K562 (cell line): Measurements from ENCODE around the gene SIDT2. TPM values are rescaled to one million over a fixed set of nuclear protein-coding genes. Genes with fewer than 3 reads are reported as not detected.
A peak's percentile ranks its signal among the peaks of the same experiment; 100 is the strongest.

Experiments
- ATAC-seq: fragments of 200-7000 bp; cut with Tn5 transposase; 3 replicates; pipeline ENCODE4 v1.9.1; 2020; ENCODE audit warnings: moderate library complexity
- BruUV-seq: library from RNA; stranded (reverse); fragments of 400-500 nt; replicated peaks from 2 replicates; lab custom pipeline; 2021; lab: Mats Ljungman, UMichigan
- CTCF ChIA-PET: fragments of 300-600 bp; formaldehyde crosslinking; extraction: SDS; loops from one replicate; lab custom pipeline; 2021; ENCODE audit warnings: low intra/inter-chr PET ratio; lab: Yijun Ruan, JAX
- POLR2A ChIA-PET: fragments of 300-600, 350-650 bp; sonication (Branson Sonifier 250); formaldehyde crosslinking; extraction: SDS; loops from one replicate; lab custom pipeline; 2021; ENCODE audit warnings: antibody characterized with exemption, inconsistent platforms; lab: Yijun Ruan, JAX
- DNase-seq, 4 experiments: peaks; one replicate each; pipeline versions ENCODE4 v3.0.0 to v3.0.0-alpha.2; 2011 to 2018; ENCODE audit warnings: low spot score in 3 of 4, mixed read lengths in 3 of 4; ENCODE audit errors: extremely low read depth in 1 of 4
- FAIRE-seq: peaks from 2 replicates; lab custom pipeline; 2011; peaks lifted over from hg19 to GRCh38; lab: Jason Lieb, UNC
- H2AFZ ChIP-seq: 2 replicates; pipeline ENCODE4 v1.6.0; 2011; ENCODE audit warnings: low read depth, low read length, control low read depth, inconsistent platforms
- H3K27ac ChIP-seq: fragments of 200-600 bp; 3 replicates; pipeline ENCODE4 v1.8.0; 2011; ENCODE audit warnings: low read depth, mild to moderate bottlenecking, control low read depth, inconsistent platforms, low read length, moderate library complexity, mixed read lengths; ENCODE audit errors: extremely low read depth
- H3K27me3 ChIP-seq, 2 experiments: fragments of 300-600 bp in 1 of 2; 2 replicates in 1 of 2; 3 replicates in 1 of 2; pipeline versions ENCODE4 v1.6.0 to v1.8.0; 2011; ENCODE audit warnings: inconsistent platforms in 2 of 2, low read length in 2 of 2, mild to moderate bottlenecking in 1 of 2, mixed read lengths in 1 of 2, moderate library complexity in 1 of 2; ENCODE audit not compliant: control insufficient read depth in 2 of 2, insufficient read depth in 2 of 2
- H3K36me3 ChIP-seq: fragments of 300-600 bp; 3 replicates; pipeline ENCODE4 v1.8.0; 2011; ENCODE audit warnings: mild to moderate bottlenecking, low read length, inconsistent platforms; ENCODE audit not compliant: control insufficient read depth, insufficient read depth
- H3K4me1 ChIP-seq, 2 experiments: fragments of 200-600 bp in 1 of 2; replicated peaks in 1 of 2; 2 replicates in 1 of 2; 3 replicates in 1 of 2; pipeline versions ENCODE4 v1.5.1 to v1.8.0; 2011; ENCODE audit warnings: inconsistent platforms in 2 of 2, low read length in 2 of 2, mild to moderate bottlenecking in 1 of 2, mixed read lengths in 1 of 2, moderate library complexity in 1 of 2; ENCODE audit not compliant: control insufficient read depth in 2 of 2, insufficient read depth in 2 of 2
- H3K4me2 ChIP-seq: 2 replicates; pipeline ENCODE4 v1.6.1; 2011; ENCODE audit warnings: low read length, control low read depth, inconsistent platforms, mixed read lengths; ENCODE audit not compliant: insufficient read depth
- H3K4me3 ChIP-seq: fragments of 200-600 bp; sonication (generic), shearing (Covaris generic); 2 replicates; pipeline ENCODE4 v1.5.1; 2016; ENCODE audit warnings: control low read depth, inconsistent platforms
- H3K79me2 ChIP-seq: fragments of 200-600 bp; 3 replicates; pipeline ENCODE4 v1.8.0; 2011; ENCODE audit warnings: low read length, inconsistent platforms; ENCODE audit not compliant: control insufficient read depth, insufficient read depth
- H3K9ac ChIP-seq, 2 experiments: 2 replicates each; pipeline versions ENCODE4 v1.6.0 to v1.6.1; 2011; ENCODE audit warnings: low read depth in 2 of 2, low read length in 2 of 2, control low read depth in 1 of 2, inconsistent platforms in 1 of 2, mild to moderate bottlenecking in 1 of 2, mixed read lengths in 1 of 2; ENCODE audit not compliant: insufficient read depth in 1 of 2
- H3K9me1 ChIP-seq: one replicate; pipeline ENCODE4 v1.6.0; 2011; ENCODE audit warnings: inconsistent platforms, mild to moderate bottlenecking, low read length, moderate library complexity; ENCODE audit not compliant: control insufficient read depth, insufficient read depth
- H3K9me3 ChIP-seq: replicated peaks from 2 replicates; pipeline ENCODE4 v1.5.1; 2011; ENCODE audit warnings: low read depth, low read length, inconsistent platforms; ENCODE audit not compliant: control insufficient read depth, insufficient read depth
- H4K20me1 ChIP-seq: replicated peaks from 2 replicates; pipeline ENCODE4 v1.6.1; 2011; ENCODE audit warnings: low read length, inconsistent platforms, mixed read lengths; ENCODE audit not compliant: control insufficient read depth, insufficient read depth
- GABPB2 ChIP-seq: fragments of 250-450 bp; sonication (Bioruptor Pico); conservative IDR thresholded peaks from 2 replicates; pipeline ENCODE4 v1.5.1; 2021; ENCODE audit warnings: mild to moderate bottlenecking
- HES1 ChIP-seq: fragments of 450-650 bp; IDR thresholded peaks from 2 replicates; pipeline ENCODE4 v1.6.1; 2016; ENCODE audit warnings: low read depth, mild to moderate bottlenecking, moderate library complexity
- HNRNPUL1 ChIP-seq: fragments of 200-400 bp; formaldehyde crosslinking; IDR thresholded peaks from 2 replicates; pipeline ENCODE4 v1.6.1; 2017; ENCODE audit warnings: low read length
- MAX ChIP-seq: sonication (generic); formaldehyde crosslinking; IDR thresholded peaks from 2 replicates; pipeline ENCODE4 v1.9.0; 2022; ENCODE audit warnings: mild to moderate bottlenecking, missing genetic modification reagents
- RCOR1 ChIP-seq, 2 experiments: IDR thresholded peaks; 2 replicates each; pipeline ENCODE4 v1.6.1; 2012; ENCODE audit warnings: low read depth in 2 of 2, low read length in 2 of 2, borderline replicate concordance in 1 of 2, improper control_type of control experiment in 1 of 2
- SP1 ChIP-seq: sonication (generic); formaldehyde crosslinking; IDR thresholded peaks from 2 replicates; pipeline ENCODE4 v1.8.1; 2022; ENCODE audit warnings: mild to moderate bottlenecking, missing genetic modification reagents
- TFAP4 ChIP-seq: sonication (generic); formaldehyde crosslinking; IDR thresholded peaks from 2 replicates; pipeline ENCODE4 v1.8.0; 2022; ENCODE audit warnings: missing genetic modification reagents, mild to moderate bottlenecking, moderate library complexity, borderline replicate concordance
- ZBTB7A ChIP-seq: IDR thresholded peaks from 2 replicates; pipeline ENCODE4 v1.6.1; 2011; ENCODE audit warnings: low read depth, mild to moderate bottlenecking, low read length, moderate library complexity, borderline replicate concordance; ENCODE audit not compliant: control insufficient read depth
- ZNF3 ChIP-seq: fragments of 250-450 bp; sonication (Bioruptor Pico); IDR thresholded peaks from 2 replicates; pipeline ENCODE4 v1.5.0; 2021; ENCODE audit warnings: mild to moderate bottlenecking, moderate library complexity
- ZNF518B ChIP-seq: fragments of 250-450 bp; sonication (Bioruptor Pico); IDR thresholded peaks from 2 replicates; pipeline ENCODE4 v1.5.0; 2021; ENCODE audit warnings: mild to moderate bottlenecking, moderate library complexity
- WGBS: fragments of 100-300 bp; shearing (Covaris generic); methylation state at CpG from one replicate; pipeline ENCODE4 v1.1.6; 2016; ENCODE audit warnings: low coverage, mixed read lengths; ENCODE audit not compliant: insufficient coverage; ENCODE audit errors: missing lambda C conversion rate; 5-methylcytosine and 5-hydroxymethylcytosine counted together
- in situ Hi-C: fragments of 300-500 bp; cut with MboI; formaldehyde crosslinking; loops from 4 replicates; pipeline ENCODE4 v1.15.0; 2018; ENCODE audit warnings: inconsistent platforms, mixed read lengths
- intact Hi-C: fragments of 100-400 bp; cut with micrococcal nuclease; formaldehyde crosslinking; loops from 2 replicates; pipeline ENCODE4 v1.14.2; 2022
- polyA plus RNA-seq, 8 experiments: library from polyadenylated mRNA; depleted of rRNA in 4 of 8; stranded (reverse) in 5 of 8; unstranded in 3 of 8; fragments of >200 nt; fragmentation: Nextera tagmentation in 2 of 8; fragmentation: Illumina TruSeq in 1 of 8; extraction: Ambion mirVana in 2 of 8; extraction: Trizol in 1 of 8; gene quantifications; 2 replicates each; pipeline versions ENCODE4 v1.2.1 to v1.2.3, GENCODE V29; 2011 to 2014; ENCODE audit warnings: inconsistent platforms in 1 of 8, missing spikeins in 1 of 8
- total RNA-seq, 7 experiments: library from RNA; depleted of rRNA in 6 of 7; stranded (reverse); fragments of >200 nt in 6 of 7; fragmentation: Illumina TruSeq in 2 of 7; extraction: Trizol in 2 of 7; gene quantifications; 2 replicates each; pipeline versions ENCODE4 v1.2.1 to v1.2.3, GENCODE V29; 2011 to 2021; ENCODE audit warnings: low replicate concordance in 1 of 7

The SIDT2 gene
- total and polyA plus RNA-seq, 9 of the 15 experiments (the other 6 are each of a cell fraction or from before 2014, with no cell fraction given): 2.4 to 20.2 (median 6.5) TPM

GRCh38 chr11:117143390-117143789 is 35.2 kb upstream of the SIDT2 start:
- no TSS peak for BruUV-seq
- no peak for FAIRE-seq
- 0 out of 4 replicates have a peak, but pooled peaks of 1 of the 2 experiments have one; percentile 13 for TF ChIP-seq RCOR1 (IDR thresholded peaks at IDR 0.05; ENCODE audit: borderline replicate concordance in 1 of 2, low read depth in 2 of 2, low read length in 2 of 2)
- TF ChIP-seq ZNF518B (CRISPR knock-in tag): no peak
- TF ChIP-seq ZBTB7A: no peak
- TF ChIP-seq ZNF3 (CRISPR knock-in tag): no peak
- no peak for TF ChIP-seq GABPB2 (CRISPR knock-in tag)
- TF ChIP-seq TFAP4 (CRISPR knock-in tag): no peak
- TF ChIP-seq HES1: no peak
- TF ChIP-seq HNRNPUL1: no peak
- no peak for TF ChIP-seq MAX (CRISPR knock-in tag)
- TF ChIP-seq SP1 (CRISPR knock-in tag): no peak

More at GRCh38 chr11:117143390-117143789, 35.2 kb upstream of the SIDT2 start:
- in situ Hi-C loops: no loop called here
- Histone ChIP-seq H3K9me3 (no peaks in the 10 kb centered on the region), H3K4me1 (peaks cover 12 to 22% of the 10 kb centered on the region in 2 experiments; a peak in 4 of 5 replicates), H3K27me3 (no peaks in the 10 kb centered on the region), H4K20me1 (peaks cover 6% of the 10 kb centered on the region), H2AFZ (peak overlapping the region; percentile 99), H3K4me2 (peak overlapping the region; percentile 100), H3K9ac (peak overlapping the region in 1 of 2 experiments; percentile 90; a peak in 2 of 4 replicates), H3K79me2 (peaks cover 48% of the 10 kb centered on the region), H3K9me1 (no peaks in the 10 kb centered on the region), H3K36me3 (peaks cover 27% of the 10 kb centered on the region), H3K4me3 (peak overlapping the region; percentile 89), H3K27ac (peak overlapping the region; percentile 88)
- DNase-seq (peak; percentile 27 to 79 (median 49)), ATAC-seq (peak; percentile 75)
- 1% methylated on average over 4 of the region's 5 CpGs for WGBS
- CTCF ChIA-PET: no interaction called here
- POLR2A ChIA-PET: interaction anchor here (0.6 to 2.0 kb wide), 6 partner anchors 16 to 323 kb away, joined by 3 to 18 read pairs (median 4); partner anchors contain the start of gene CEP164
- intact Hi-C loops: no loop called here
